B cell (primary cell): ENCODE results near the gene CCDC146. TPM values are rescaled to one million over a fixed set of nuclear protein-coding genes. Genes with fewer than 3 reads are reported as not detected.
A peak's percentile ranks its signal among the peaks of the same experiment; 100 is the strongest.
"Not testable (repeated sequence)": the region's sequence is repeated elsewhere in the genome, so short reads cannot be mapped to it uniquely, and the experiment has no call there.

Experiments used
- ATAC-seq: fragments of 200-7000 bp; cut with Tn5 transposase; one replicate; pipeline ENCODE4 v1.10.0; 2021; ENCODE audit warnings: low read depth, mild to moderate bottlenecking, moderate number of reproducible peaks, moderate library complexity
- CTCF ChIA-PET: fragments of 350-600 bp; sonication (Branson Sonifier 250); formaldehyde crosslinking; loops from one replicate; lab custom pipeline; 2021; ENCODE audit warnings: antibody characterized with exemption, inconsistent platforms; lab: Charles Lee
- POLR2A ChIA-PET: fragments of 350-600 bp; sonication (Branson Sonifier 250); formaldehyde crosslinking; loops from one replicate; lab custom pipeline; 2021; ENCODE audit warnings: antibody characterized with exemption; lab: Charles Lee
- DNase-seq: peaks from one replicate; pipeline ENCODE4 v3.0.0; 2013
- H2AFZ ChIP-seq: 2 replicates; pipeline ENCODE4 v1.6.1; 2012; ENCODE audit warnings: mild to moderate bottlenecking, low read depth, low read length; ENCODE audit not compliant: insufficient read depth, poor library complexity, severe bottlenecking
- H3K27ac ChIP-seq, 2 donors: 1 replicate in 1 of 2; 2 replicates in 1 of 2; pipeline ENCODE4 v1.5.1; 2012 to 2013; ENCODE audit warnings: low read length in 2 of 2, mild to moderate bottlenecking in 2 of 2, moderate library complexity in 1 of 2
- H3K27me3 ChIP-seq, 4 experiments: fragments of 200-600 bp in 1 of 4; sonication (generic) in 1 of 4; replicated peaks in 1 of 4; 1 replicate in 2 of 4; 2 replicates in 2 of 4; pipeline versions ENCODE4 v1.6.1 to v1.7.0; 2013 to 2016; ENCODE audit warnings: low read length in 3 of 4, mild to moderate bottlenecking in 2 of 4, mixed read lengths in 1 of 4, moderate library complexity in 1 of 4; ENCODE audit not compliant: insufficient read depth in 4 of 4, control insufficient read depth in 3 of 4; ENCODE audit errors: control extremely low read depth in 1 of 4
- H3K36me3 ChIP-seq, 2 experiments: replicated peaks in 1 of 2; 1 replicate in 1 of 2; 2 replicates in 1 of 2; pipeline versions ENCODE4 v1.6.1 to v1.7.1; 2013; ENCODE audit warnings: low read length in 1 of 2; ENCODE audit not compliant: insufficient read depth in 2 of 2, control insufficient read depth in 1 of 2; ENCODE audit errors: control extremely low read depth in 1 of 2, extremely low read depth in 1 of 2
- H3K4me1 ChIP-seq, 2 donors: fragments of 200-600 bp in 1 of 2; sonication (generic) in 1 of 2; 1 replicate in 1 of 2; 2 replicates in 1 of 2; pipeline versions ENCODE4 v1.5.1 to v1.6.1; 2013 to 2017; ENCODE audit warnings: low read length in 2 of 2; ENCODE audit not compliant: control insufficient read depth in 2 of 2, insufficient read depth in 2 of 2
- H3K4me2 ChIP-seq: replicated peaks from 2 replicates; pipeline ENCODE3; 2012; ENCODE audit warnings: mild to moderate bottlenecking, low read depth, low read length; ENCODE audit not compliant: poor library complexity, severe bottlenecking
- H3K4me3 ChIP-seq, 5 experiments: fragments of 200-600 bp in 1 of 5; sonication (generic) in 1 of 5; 1 replicate in 3 of 5; 2 replicates in 2 of 5; pipeline versions ENCODE4 v1.5.1 to v1.7.0; 2011 to 2016; ENCODE audit warnings: low read length in 4 of 5, mild to moderate bottlenecking in 4 of 5, low read depth in 2 of 5, control low read depth in 1 of 5, moderate library complexity in 1 of 5; ENCODE audit not compliant: insufficient read depth in 1 of 5; ENCODE audit errors: control extremely low read depth in 1 of 5, extremely low read depth in 1 of 5
- H3K79me2 ChIP-seq: fragments of 200-600 bp; sonication (generic); one replicate; pipeline ENCODE4 v1.6.0; 2016; ENCODE audit warnings: low read length; ENCODE audit not compliant: control insufficient read depth, insufficient read depth
- H3K9ac ChIP-seq: fragments of 200-600 bp; sonication (generic); 2 replicates; pipeline ENCODE4 v1.6.1; 2017; ENCODE audit warnings: mild to moderate bottlenecking, low read length, moderate library complexity
- H3K9me3 ChIP-seq, 3 donors: one replicate each; pipeline versions ENCODE4 v1.6.1 to v1.7.1; 2013; ENCODE audit warnings: low read length in 2 of 3; ENCODE audit not compliant: control insufficient read depth in 2 of 3, insufficient read depth in 1 of 3; ENCODE audit errors: control extremely low read depth in 1 of 3
- H4K20me1 ChIP-seq: 2 replicates; pipeline ENCODE4 v1.6.0; 2012; ENCODE audit warnings: mild to moderate bottlenecking, low read length; ENCODE audit not compliant: insufficient read depth, control insufficient read depth, poor library complexity, severe bottlenecking
- H3K27ac Mint-ChIP-seq: one replicate; pipeline ENCODE4 v1.8.0; 2021; ENCODE audit warnings: mixed read lengths
- H3K27me3 Mint-ChIP-seq: one replicate; pipeline ENCODE4 v1.8.0; 2021; ENCODE audit warnings: mixed read lengths
- H3K4me1 Mint-ChIP-seq: one replicate; pipeline ENCODE4 v1.8.0; 2021; ENCODE audit warnings: mixed read lengths
- H3K4me3 Mint-ChIP-seq: one replicate; pipeline ENCODE4 v1.8.0; 2021; ENCODE audit warnings: mixed read lengths
- H3K9me3 Mint-ChIP-seq: one replicate; pipeline ENCODE4 v1.8.0; 2022; ENCODE audit warnings: mixed read lengths; ENCODE audit not compliant: insufficient read depth
- WGBS: methylation state at CpG from one replicate; pipeline ENCODE4 v1.1.5; 2013; ENCODE audit warnings: missing lambda C conversion rate; ENCODE audit not compliant: insufficient coverage; 5-methylcytosine and 5-hydroxymethylcytosine counted together
- intact Hi-C: fragments of 100-400 bp; cut with micrococcal nuclease; formaldehyde crosslinking; loops from one replicate; pipeline ENCODE4 v1.10.0; 2022
- polyA plus RNA-seq: library from polyadenylated mRNA; depleted of rRNA; stranded (reverse); fragments of >200 nt; gene quantifications from 2 replicates; pipeline ENCODE4 v1.2.3, GENCODE V29; 2012
- total RNA-seq, 2 donors: library from RNA; stranded (reverse); fragments of 120-200 nt in 1 of 2; gene quantifications; 1 replicate in 1 of 2; 2 replicates in 1 of 2; pipeline versions ENCODE4 v1.2.3 to v1.2.4, GENCODE V29; 2013 to 2022

Gene CCDC146
- total and polyA plus RNA-seq, 2 donors (not counting 1 experiment from before 2014, with no cell fraction given): 5.6 to 8.5 TPM

GRCh38 chr7:77128582-77129410 is 6.4 kb downstream of the CCDC146 start:
- H3K27me3 ChIP-seq, H3K27ac ChIP-seq, H3K9me3 ChIP-seq, H3K9me3 Mint-ChIP-seq, H3K27ac Mint-ChIP-seq, H3K9ac ChIP-seq, H3K36me3 ChIP-seq, H4K20me1 ChIP-seq, H3K4me1 Mint-ChIP-seq, H2AFZ ChIP-seq, H3K27me3 Mint-ChIP-seq, POLR2A ChIA-PET, H3K4me2 ChIP-seq, H3K79me2 ChIP-seq, H3K4me1 ChIP-seq, H3K4me3 Mint-ChIP-seq, H3K4me3 ChIP-seq: not testable (repeated sequence)
- intact Hi-C loops: loop anchor here (10.0 kb wide), 1 partner anchor 584 kb away; the partner anchor contains the start of gene SPDYE16
- CTCF ChIA-PET: interaction anchor here (1.6 kb wide), 1 partner anchor 118 kb away, joined by 8 read pairs; no protein-coding TSS in a partner anchor
- no CpG with 5 or more reads among the region's 7 CpGs for WGBS
- DNase-seq: peak; percentile 60
- ATAC-seq: peak; percentile 81

GRCh38 chr7:77131781-77132180 is 9.4 kb downstream of the CCDC146 start:
- H3K9me3 Mint-ChIP-seq, H3K4me3 Mint-ChIP-seq, H3K27me3 Mint-ChIP-seq, H3K4me1 ChIP-seq, H3K27ac ChIP-seq, H3K9me3 ChIP-seq, H3K27me3 ChIP-seq, H3K4me1 Mint-ChIP-seq, H3K36me3 ChIP-seq, H3K4me3 ChIP-seq, H3K4me2 ChIP-seq, H3K27ac Mint-ChIP-seq, H3K79me2 ChIP-seq, DNase-seq, CTCF ChIA-PET, H2AFZ ChIP-seq, ATAC-seq, intact Hi-C loops, H3K9ac ChIP-seq, POLR2A ChIA-PET, H4K20me1 ChIP-seq: not testable (repeated sequence)
- no CpG with 5 or more reads among the region's 3 CpGs for WGBS

GRCh38 chr7:77138668-77139067 is 16.3 kb downstream of the CCDC146 start:
- H4K20me1 ChIP-seq, H3K27me3 Mint-ChIP-seq, CTCF ChIA-PET, H3K79me2 ChIP-seq, ATAC-seq, H3K27ac ChIP-seq, H3K27me3 ChIP-seq, H3K9me3 Mint-ChIP-seq, intact Hi-C loops, H3K27ac Mint-ChIP-seq, H3K36me3 ChIP-seq, H3K4me1 ChIP-seq, H3K4me2 ChIP-seq, POLR2A ChIA-PET, H3K4me3 Mint-ChIP-seq, H3K4me1 Mint-ChIP-seq, DNase-seq, H3K9ac ChIP-seq, H3K4me3 ChIP-seq, H3K9me3 ChIP-seq, H2AFZ ChIP-seq: not testable (repeated sequence)
- WGBS: no CpG with 5 or more reads among the region's 2 CpGs

- intact Hi-C loops, CTCF ChIA-PET, H3K27ac Mint-ChIP-seq, POLR2A ChIA-PET, H3K27ac ChIP-seq, H3K4me1 ChIP-seq, H3K36me3 ChIP-seq, H3K79me2 ChIP-seq, H3K4me3 Mint-ChIP-seq, H2AFZ ChIP-seq, H3K4me1 Mint-ChIP-seq, H3K4me3 ChIP-seq, H3K9ac ChIP-seq, H3K27me3 Mint-ChIP-seq, H3K9me3 ChIP-seq, ATAC-seq, H3K4me2 ChIP-seq, H3K27me3 ChIP-seq, H3K9me3 Mint-ChIP-seq, H4K20me1 ChIP-seq, DNase-seq: not testable (repeated sequence)
- no CpG with 5 or more reads among the region's 4 CpGs for WGBS
These were observed 17.9 kb downstream of the CCDC146 start for GRCh38 chr7:77140291-77140690.
